ENCODE results near the gene SNPH.

Gene SNPH

GRCh38 chr20:1265226-1265915 lies 723 bp upstream of the SNPH start:
- no peak for DNase-seq (ENCODE audit: low read depth)

GRCh38 chr20:1265916-1266166 lies 253 bp upstream of the SNPH start:
- DNase-seq (ENCODE audit: low read depth), result no peak

- DNase-seq (ENCODE audit: low read depth), result no peak
Observed at GRCh38 chr20:1267161-1267560, 1.1 kb downstream of the SNPH start.

- DNase-seq (ENCODE audit: low read depth), result no peak
Observed at GRCh38 chr20:1267809-1268374, 1.8 kb downstream of the SNPH start.

GRCh38 chr20:1269235-1269634 lies 3.1 kb downstream of the SNPH start:
- DNase-seq (ENCODE audit: low read depth), result no peak

- DNase-seq (ENCODE audit: low read depth), result no peak
Observed at GRCh38 chr20:1269850-1270249, 3.8 kb downstream of the SNPH start.

GRCh38 chr20:1272368-1273100 lies 6.4 kb downstream of the SNPH start:
- no peak for DNase-seq (ENCODE audit: low read depth)

- no peak for DNase-seq (ENCODE audit: low read depth)
Observed at GRCh38 chr20:1273366-1273765, 7.3 kb downstream of the SNPH start.

GRCh38 chr20:1274485-1275311 lies 8.6 kb downstream of the SNPH start:
- no peak for DNase-seq (ENCODE audit: low read depth)

GRCh38 chr20:1275919-1276318 lies 9.8 kb downstream of the SNPH start:
- no peak for DNase-seq (ENCODE audit: low read depth)

GRCh38 chr20:1277529-1278322 lies 11.6 kb downstream of the SNPH start:
- DNase-seq (ENCODE audit: low read depth), result no peak

- no peak for DNase-seq (ENCODE audit: low read depth)
Observed at GRCh38 chr20:1278993-1279392, 12.9 kb downstream of the SNPH start.

- no peak for DNase-seq (ENCODE audit: low read depth)
Observed at GRCh38 chr20:1280195-1281102, 14.4 kb downstream of the SNPH start.

- DNase-seq (ENCODE audit: low read depth), result no peak
Observed at GRCh38 chr20:1281279-1282057, 15.4 kb downstream of the SNPH start.

- DNase-seq (ENCODE audit: low read depth), result no peak
Observed at GRCh38 chr20:1282966-1283365, 16.9 kb downstream of the SNPH start.

GRCh38 chr20:1283522-1284510 lies 17.7 kb downstream of the SNPH start:
- no peak for DNase-seq (ENCODE audit: low read depth)

- DNase-seq (ENCODE audit: low read depth), result no peak
Observed at GRCh38 chr20:1286267-1287024, 20.4 kb downstream of the SNPH start.

GRCh38 chr20:1287306-1287705 lies 21.2 kb downstream of the SNPH start:
- no peak for DNase-seq (ENCODE audit: low read depth)

All from stimulated activated CD8-positive, alpha-beta memory T cell treated with anti-CD3 and anti-CD28 coated beads, Interleukin-4, amount 100 ng/mL, for 24 hours (primary cell).